ENCODE measurements around the gene ACTA2. TPM values are rescaled to one million over a fixed set of nuclear protein-coding genes. Genes with fewer than 3 reads are reported as not detected.

Gene ACTA2
- total RNA-seq, 1 experiment from 2014 or later, result not detected

- H3K4me3 ChIP-seq (ENCODE audit: low read length), result no peak overlapping the region
- H2AFZ ChIP-seq (ENCODE audit: low read length), result no peak overlapping the region
- no peaks in the 10 kb centered on the region for H4K20me1 ChIP-seq (ENCODE audit: low read length)
- H3K27ac ChIP-seq (ENCODE audit: low read length), result no peak overlapping the region
- ATAC-seq (no peak), DNase-seq (no peak)
- no peaks in the 10 kb centered on the region for H3K9me3 ChIP-seq (ENCODE audit: low read length)
- CTCF ChIA-PET, result no interaction called here
- BruUV-seq (replicated peaks), result no TSS peak
- H3F3A ChIP-seq (ENCODE audit: low read length, unreplicated experiment), result no peaks in the 10 kb centered on the region
- no peak overlapping the region for H3K9ac ChIP-seq (ENCODE audit: low read length)
- POLR2A ChIA-PET (ENCODE audit: unreplicated experiment), result no interaction called here
- TF ChIP-seq CTCF (conservative IDR thresholded peaks at IDR 0.05; ENCODE audit: low read depth, low read length), result no peak
- TF ChIP-seq EZH2 (IDR thresholded peaks at IDR 0.05; ENCODE audit: low read length, unreplicated experiment), result no peak
- no peak for TF ChIP-seq EZH2phosphoT487 (IDR thresholded peaks at IDR 0.05; ENCODE audit: borderline replicate concordance, low read length)
- no peaks in the 10 kb centered on the region for H3K9me2 ChIP-seq (replicated peaks; ENCODE audit: low read length)
- H3K36me3 ChIP-seq (ENCODE audit: low read depth, low read length), result no peaks in the 10 kb centered on the region
- H3K4me2 ChIP-seq (ENCODE audit: low read length), result no peak overlapping the region
- H3K27me3 ChIP-seq (ENCODE audit: low read length), result no peaks in the 10 kb centered on the region
- no peaks in the 10 kb centered on the region for H3K4me1 ChIP-seq (ENCODE audit: insufficient read depth, low read length)
- no peaks in the 10 kb centered on the region for H3K79me2 ChIP-seq (ENCODE audit: low read length)
- intact Hi-C loops (cut with micrococcal nuclease), result no loop called here
Observed at GRCh38 chr10:88999625-89000024, 47.1 kb upstream of the ACTA2 start.

GRCh38 chr10:88996927-88997326 is 44.4 kb upstream of the ACTA2 start:
- no peak overlapping the region for H3K4me3 ChIP-seq (ENCODE audit: low read length)
- DNase-seq (no peak), ATAC-seq (no peak)
- H3K36me3 ChIP-seq (ENCODE audit: low read depth, low read length), result no peaks in the 10 kb centered on the region
- H3K4me2 ChIP-seq (ENCODE audit: low read length), result no peak overlapping the region
- CTCF ChIA-PET, result no interaction called here
- intact Hi-C loops (cut with micrococcal nuclease), result no loop called here
- H3F3A ChIP-seq (ENCODE audit: low read length, unreplicated experiment), result no peaks in the 10 kb centered on the region
- POLR2A ChIA-PET (ENCODE audit: unreplicated experiment), result no interaction called here
- H4K20me1 ChIP-seq (ENCODE audit: low read length), result no peaks in the 10 kb centered on the region
- peaks cover 15% of the 10 kb centered on the region for H3K4me1 ChIP-seq (ENCODE audit: insufficient read depth, low read length)
- H3K27ac ChIP-seq (ENCODE audit: low read length), result no peak overlapping the region
- no peaks in the 10 kb centered on the region for H3K9me3 ChIP-seq (ENCODE audit: low read length)
- no peak overlapping the region for H2AFZ ChIP-seq (ENCODE audit: low read length)
- TF ChIP-seq EZH2 (IDR thresholded peaks at IDR 0.05; ENCODE audit: low read length, unreplicated experiment), result no peak
- TF ChIP-seq CTCF (conservative IDR thresholded peaks at IDR 0.05; ENCODE audit: low read depth, low read length), result no peak
- TF ChIP-seq EZH2phosphoT487 (IDR thresholded peaks at IDR 0.05; ENCODE audit: borderline replicate concordance, low read length), result no peak
- H3K9ac ChIP-seq (ENCODE audit: low read length), result no peak overlapping the region
- H3K9me2 ChIP-seq (replicated peaks; ENCODE audit: low read length), result no peaks in the 10 kb centered on the region
- H3K79me2 ChIP-seq (ENCODE audit: low read length), result 0 out of 2 replicates have a peak, but pooled peaks cover 3% of the 10 kb centered on the region
- BruUV-seq (replicated peaks), result no TSS peak
- H3K27me3 ChIP-seq (ENCODE audit: low read length), result no peaks in the 10 kb centered on the region

- no peaks in the 10 kb centered on the region for H3K9me3 ChIP-seq (ENCODE audit: low read length)
- TF ChIP-seq EZH2phosphoT487 (IDR thresholded peaks at IDR 0.05; ENCODE audit: borderline replicate concordance, low read length) (no peak), CTCF (conservative IDR thresholded peaks at IDR 0.05; ENCODE audit: low read depth, low read length) (no peak)
- H2AFZ ChIP-seq (ENCODE audit: low read length), result no peak overlapping the region
- H3F3A ChIP-seq (ENCODE audit: low read length, unreplicated experiment), result no peaks in the 10 kb centered on the region
- ATAC-seq, result no peak
- H3K27ac ChIP-seq (ENCODE audit: low read length), result no peak overlapping the region
- POLR2A ChIA-PET (ENCODE audit: unreplicated experiment), result no interaction called here
- H3K9me2 ChIP-seq (replicated peaks; ENCODE audit: low read length), result no peaks in the 10 kb centered on the region
- H3K79me2 ChIP-seq (ENCODE audit: low read length), result 0 out of 2 replicates have a peak, but pooled peaks cover 3% of the 10 kb centered on the region
- intact Hi-C loops (cut with micrococcal nuclease), result no loop called here
- H4K20me1 ChIP-seq (ENCODE audit: low read length), result no peaks in the 10 kb centered on the region
- peaks cover 18% of the 10 kb centered on the region for H3K4me1 ChIP-seq (ENCODE audit: insufficient read depth, low read length)
- no peak overlapping the region for H3K4me2 ChIP-seq (ENCODE audit: low read length)
- no peak for DNase-seq
- BruUV-seq (replicated peaks), result no TSS peak
- H3K27me3 ChIP-seq (ENCODE audit: low read length), result no peaks in the 10 kb centered on the region
- no peak overlapping the region for H3K4me3 ChIP-seq (ENCODE audit: low read length)
- CTCF ChIA-PET, result no interaction called here
- no peaks in the 10 kb centered on the region for H3K36me3 ChIP-seq (ENCODE audit: low read depth, low read length)
- H3K9ac ChIP-seq (ENCODE audit: low read length), result no peak overlapping the region
Observed at GRCh38 chr10:88995156-88995876, 42.7 kb upstream of the ACTA2 start.
